Left ventricle myocardium inferior (tissue), 1 donor: ENCODE results near the gene SH3BP2. TPM values are rescaled to one million over a fixed set of nuclear protein-coding genes. Genes with fewer than 3 reads are reported as not detected.

Experiments
- DNase-seq: peaks from one replicate; pipeline ENCODE4 v3.0.0-alpha.2; 2020
- H3K27ac ChIP-seq: fragments of 200-600 bp; replicated peaks from 2 replicates; pipeline ENCODE4 v1.8.0; 2021
- H3K27me3 ChIP-seq: fragments of 200-600 bp; 2 replicates; pipeline ENCODE4 v1.8.0; 2021; ENCODE audit warnings: low read depth
- H3K36me3 ChIP-seq: fragments of 200-600 bp; 2 replicates; pipeline ENCODE4 v1.8.0; 2021
- H3K4me1 ChIP-seq: fragments of 200-600 bp; 2 replicates; pipeline ENCODE4 v1.8.0; 2021
- H3K4me3 ChIP-seq: fragments of 200-600 bp; 2 replicates; pipeline ENCODE4 v1.8.0; 2021; ENCODE audit warnings: mild to moderate bottlenecking, moderate library complexity
- H3K9me3 ChIP-seq: fragments of 200-600 bp; replicated peaks from 2 replicates; pipeline ENCODE4 v1.8.0; 2021
- CTCF ChIP-seq: fragments of 200-600 bp; IDR thresholded peaks from 2 replicates; pipeline ENCODE4 v1.8.0; 2021; ENCODE audit warnings: antibody characterized with exemption, mild to moderate bottlenecking, borderline replicate concordance
- intact Hi-C: fragments of 100-400 bp; cut with micrococcal nuclease; formaldehyde crosslinking; loops from one replicate; pipeline ENCODE4 v1.11.0; 2022
- total RNA-seq: library from RNA; stranded (reverse); fragmentation: NEBNext Ultra II Directional; extraction: Animal tissue kit (Norgen Biotek cat#: 25700); gene quantifications from one replicate; pipeline ENCODE4 v1.2.1, GENCODE V29; 2021
- donor health status: DM: no; HTN: yes; CAD: no; lungs with severe emphysema.

The SH3BP2 gene
- total RNA-seq, 1 donor from 2014 or later, result 24.7 TPM

- H3K4me1 ChIP-seq, result peaks cover 90% of the 10 kb centered on the region
- no peak for TF ChIP-seq CTCF
- H3K27ac ChIP-seq, result peak overlapping the region; percentile 89
- H3K4me3 ChIP-seq, result no peak overlapping the region
- intact Hi-C loops, result no loop called here
- no peaks in the 10 kb centered on the region for H3K36me3 ChIP-seq
- H3K27me3 ChIP-seq, result no peaks in the 10 kb centered on the region
- no peaks in the 10 kb centered on the region for H3K9me3 ChIP-seq
- DNase-seq, result no peak
Measured at GRCh38 chr4:2809610-2810180, 16.8 kb downstream of the SH3BP2 start.

- no peaks in the 10 kb centered on the region for H3K27me3 ChIP-seq
- TF ChIP-seq CTCF, result no peak
- peak overlapping the region; percentile 89 for H3K27ac ChIP-seq
- no peaks in the 10 kb centered on the region for H3K9me3 ChIP-seq
- no peak for DNase-seq
- intact Hi-C loops, result no loop called here
- H3K4me3 ChIP-seq, result no peak overlapping the region
- H3K36me3 ChIP-seq, result no peaks in the 10 kb centered on the region
- H3K4me1 ChIP-seq, result peaks cover 83% of the 10 kb centered on the region
Measured at GRCh38 chr4:2810388-2810787, 17.5 kb downstream of the SH3BP2 start.

GRCh38 chr4:2811830-2812611 lies 19.1 kb downstream of the SH3BP2 start:
- Histone ChIP-seq H3K4me1 (peaks cover 69% of the 10 kb centered on the region), H3K9me3 (peaks cover 10% of the 10 kb centered on the region), H3K4me3 (peak overlapping the region; percentile 63), H3K27ac (peak overlapping the region; percentile 89), H3K36me3 (no peaks in the 10 kb centered on the region), H3K27me3 (no peaks in the 10 kb centered on the region)
- no peak for TF ChIP-seq CTCF
- intact Hi-C loops, result no loop called here
- DNase-seq, result peak; percentile 76

GRCh38 chr4:2812612-2813354 lies 19.9 kb downstream of the SH3BP2 start:
- no peak for DNase-seq
- H3K36me3 ChIP-seq, result no peaks in the 10 kb centered on the region
- peak overlapping the region; percentile 89 for H3K27ac ChIP-seq
- no peaks in the 10 kb centered on the region for H3K27me3 ChIP-seq
- H3K4me3 ChIP-seq, result peak overlapping the region; percentile 63
- intact Hi-C loops, result no loop called here
- H3K9me3 ChIP-seq, result peaks cover 10% of the 10 kb centered on the region
- H3K4me1 ChIP-seq, result peaks cover 69% of the 10 kb centered on the region
- TF ChIP-seq CTCF, result no peak

GRCh38 chr4:2813446-2814405 lies 20.8 kb downstream of the SH3BP2 start:
- peaks cover 10% of the 10 kb centered on the region for H3K9me3 ChIP-seq
- peaks cover 68% of the 10 kb centered on the region for H3K4me1 ChIP-seq
- no peaks in the 10 kb centered on the region for H3K27me3 ChIP-seq
- H3K27ac ChIP-seq, result peak overlapping the region; percentile 89
- intact Hi-C loops, result no loop called here
- no peaks in the 10 kb centered on the region for H3K36me3 ChIP-seq
- peak overlapping the region; percentile 63 for H3K4me3 ChIP-seq
- no peak for TF ChIP-seq CTCF
- DNase-seq, result no peak
